DND-41 (cell line): ENCODE measurements around the gene WNT3A.

ENCODE experiments used
- ATAC-seq: fragments of 200-7000 bp; cut with Tn5 transposase; 3 replicates; pipeline ENCODE4 v1.9.1; 2021; ENCODE audit warnings: low read depth; ENCODE audit not compliant: insufficient read depth
- DNase-seq: peaks from one replicate; pipeline ENCODE4 v3.0.0-alpha.2; 2020
- H2AFZ ChIP-seq: 2 replicates; pipeline ENCODE4 v1.6.0; 2012; ENCODE audit warnings: low read depth, low read length
- H3K27ac ChIP-seq: 2 replicates; pipeline ENCODE4 v1.5.1; 2012; ENCODE audit warnings: low read length, inconsistent platforms
- H3K27me3 ChIP-seq: fragments of 200-600 bp; sonication (generic); 2 replicates; pipeline ENCODE4 v1.6.0; 2012; ENCODE audit warnings: low read length, mild to moderate bottlenecking, inconsistent platforms; ENCODE audit not compliant: insufficient read depth, poor library complexity
- H3K36me3 ChIP-seq: 2 replicates; pipeline ENCODE4 v1.5.1; 2012; ENCODE audit warnings: low read length, inconsistent platforms; ENCODE audit not compliant: insufficient read depth
- H3K4me1 ChIP-seq: 2 replicates; pipeline ENCODE4 v1.5.1; 2012; ENCODE audit warnings: mild to moderate bottlenecking, low read length; ENCODE audit not compliant: insufficient read depth
- H3K4me2 ChIP-seq: 2 replicates; pipeline ENCODE4 v1.6.0; 2012; ENCODE audit warnings: mild to moderate bottlenecking, moderate library complexity, low read length, inconsistent platforms; ENCODE audit not compliant: insufficient read depth
- H3K4me3 ChIP-seq, 2 experiments: fragments of 200-600 bp in 1 of 2; shearing (Covaris generic) in 1 of 2; 2 replicates each; pipeline ENCODE4 v1.5.1; 2012 to 2016; ENCODE audit warnings: inconsistent platforms in 2 of 2, low read length in 2 of 2, mild to moderate bottlenecking in 2 of 2, low read depth in 1 of 2, moderate library complexity in 1 of 2
- H3K79me2 ChIP-seq: 2 replicates; pipeline ENCODE4 v1.6.0; 2012; ENCODE audit warnings: low read length, inconsistent platforms; ENCODE audit not compliant: insufficient read depth
- H3K9ac ChIP-seq: 2 replicates; pipeline ENCODE4 v1.6.0; 2012; ENCODE audit warnings: low read depth, mild to moderate bottlenecking, inconsistent platforms, low read length, moderate library complexity
- H3K9me3 ChIP-seq: 2 replicates; pipeline ENCODE4 v1.5.1; 2012; ENCODE audit warnings: low read length, moderate library complexity, mild to moderate bottlenecking, inconsistent platforms; ENCODE audit not compliant: insufficient read depth, severe bottlenecking
- H4K20me1 ChIP-seq: 2 replicates; pipeline ENCODE4 v1.6.0; 2012; ENCODE audit warnings: low read length; ENCODE audit not compliant: insufficient read depth
- EZH2 ChIP-seq: IDR thresholded peaks from 3 replicates; pipeline ENCODE4 v1.6.1; 2012; ENCODE audit warnings: borderline replicate concordance, low read depth, mild to moderate bottlenecking, moderate library complexity, low read length, inconsistent platforms; ENCODE audit not compliant: severe bottlenecking
- TF ChIP-seq, protein P1 (sequence below): IDR thresholded peaks from 2 replicates; pipeline ENCODE4 v1.5.1; 2012; ENCODE audit warnings: borderline replicate concordance, low read length, moderate library complexity, mild to moderate bottlenecking; ENCODE audit not compliant: poor library complexity, severe bottlenecking; ENCODE audit errors: extremely low read depth

WNT3A gene

DNA sequence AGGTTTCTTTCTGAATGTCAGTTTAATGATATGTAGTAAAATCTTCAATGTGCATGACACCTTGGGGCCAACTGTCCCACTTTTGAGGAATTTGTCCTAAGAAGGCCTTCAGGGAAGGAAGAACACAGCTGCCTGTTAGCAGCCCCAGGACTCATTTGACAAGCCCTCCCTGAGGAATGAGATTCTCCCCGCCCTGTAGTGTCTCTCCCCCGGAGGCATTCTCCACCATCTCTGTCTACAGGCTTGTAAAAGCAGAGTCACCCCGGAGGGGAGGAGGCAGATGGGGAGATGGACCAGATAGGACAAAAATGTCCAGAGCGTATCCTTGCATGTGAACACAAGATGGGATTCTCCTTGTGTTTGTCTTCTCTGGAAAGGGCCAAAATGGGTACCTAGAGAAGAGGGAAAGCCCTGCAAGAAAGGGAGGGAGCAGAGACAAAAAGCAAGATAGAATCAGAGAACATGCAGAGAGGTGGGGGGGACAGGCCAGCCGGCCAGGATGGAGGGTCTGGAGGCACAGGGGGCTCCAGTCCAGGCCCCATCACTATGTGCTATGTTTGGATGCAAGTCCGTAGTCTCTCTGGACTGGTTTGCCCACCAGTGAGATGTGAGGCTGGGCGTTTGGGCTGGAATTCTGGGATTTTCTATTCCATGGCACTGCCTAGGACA lies 12.0 kb upstream of the WNT3A start:
- Histone ChIP-seq H3K27ac (no peak overlapping the region), H3K9me3 (peaks cover 9% of the 10 kb centered on the region), H3K4me3 (no peak overlapping the region), H3K36me3 (no peaks in the 10 kb centered on the region), H3K4me1 (no peaks in the 10 kb centered on the region), H3K27me3 (no peaks in the 10 kb centered on the region), H2AFZ (no peak overlapping the region), H4K20me1 (no peaks in the 10 kb centered on the region), H3K9ac (no peak overlapping the region), H3K79me2 (no peaks in the 10 kb centered on the region), H3K4me2 (no peak overlapping the region)
- DNase-seq = no peak
- TF ChIP-seq EZH2 = no peak
- TF ChIP-seq, protein P1, sequence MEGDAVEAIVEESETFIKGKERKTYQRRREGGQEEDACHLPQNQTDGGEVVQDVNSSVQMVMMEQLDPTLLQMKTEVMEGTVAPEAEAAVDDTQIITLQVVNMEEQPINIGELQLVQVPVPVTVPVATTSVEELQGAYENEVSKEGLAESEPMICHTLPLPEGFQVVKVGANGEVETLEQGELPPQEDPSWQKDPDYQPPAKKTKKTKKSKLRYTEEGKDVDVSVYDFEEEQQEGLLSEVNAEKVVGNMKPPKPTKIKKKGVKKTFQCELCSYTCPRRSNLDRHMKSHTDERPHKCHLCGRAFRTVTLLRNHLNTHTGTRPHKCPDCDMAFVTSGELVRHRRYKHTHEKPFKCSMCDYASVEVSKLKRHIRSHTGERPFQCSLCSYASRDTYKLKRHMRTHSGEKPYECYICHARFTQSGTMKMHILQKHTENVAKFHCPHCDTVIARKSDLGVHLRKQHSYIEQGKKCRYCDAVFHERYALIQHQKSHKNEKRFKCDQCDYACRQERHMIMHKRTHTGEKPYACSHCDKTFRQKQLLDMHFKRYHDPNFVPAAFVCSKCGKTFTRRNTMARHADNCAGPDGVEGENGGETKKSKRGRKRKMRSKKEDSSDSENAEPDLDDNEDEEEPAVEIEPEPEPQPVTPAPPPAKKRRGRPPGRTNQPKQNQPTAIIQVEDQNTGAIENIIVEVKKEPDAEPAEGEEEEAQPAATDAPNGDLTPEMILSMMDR = no peak
- no peak for ATAC-seq

- Histone ChIP-seq H3K4me2 (no peak overlapping the region), H3K79me2 (no peaks in the 10 kb centered on the region), H3K4me1 (no peaks in the 10 kb centered on the region), H3K27me3 (no peaks in the 10 kb centered on the region), H3K4me3 (no peak overlapping the region), H3K9me3 (peaks cover 9% of the 10 kb centered on the region), H3K27ac (no peak overlapping the region), H4K20me1 (no peaks in the 10 kb centered on the region), H3K9ac (no peak overlapping the region), H3K36me3 (no peaks in the 10 kb centered on the region), H2AFZ (no peak overlapping the region)
- ATAC-seq = no peak
- TF ChIP-seq, protein P1 = no peak
- no peak for TF ChIP-seq EZH2
- DNase-seq = no peak
Observed at GRCh38 chr1:227996187-227996950, 10.4 kb upstream of the WNT3A start.

GRCh38 chr1:227998374-227999055 lies 8.3 kb upstream of the WNT3A start:
- Histone ChIP-seq H2AFZ (no peak overlapping the region), H3K4me2 (no peak overlapping the region), H3K36me3 (no peaks in the 10 kb centered on the region), H3K79me2 (no peaks in the 10 kb centered on the region), H3K4me1 (no peaks in the 10 kb centered on the region), H3K27ac (no peak overlapping the region), H3K9ac (no peak overlapping the region), H3K27me3 (no peaks in the 10 kb centered on the region), H4K20me1 (no peaks in the 10 kb centered on the region), H3K4me3 (no peak overlapping the region), H3K9me3 (peaks cover 9% of the 10 kb centered on the region)
- TF ChIP-seq, protein P1 = no peak
- TF ChIP-seq EZH2 = no peak
- DNase-seq (no peak), ATAC-seq (no peak)
